Vagina (tissue), 2 donors: ENCODE results near the gene SWAP70. TPM values are rescaled to one million over a fixed set of nuclear protein-coding genes. Genes with fewer than 3 reads are reported as not detected.

Experiments used
- DNase-seq, 2 donors: peaks; one replicate each; pipeline ENCODE4 v3.0.0-alpha.2; 2017; ENCODE audit errors: extremely low spot score in 2 of 2
- H3K27ac ChIP-seq: fragments of 200-600 bp; sonication (generic); one replicate; pipeline ENCODE4 v1.5.1; 2019
- H3K27me3 ChIP-seq: fragments of 200-600 bp; sonication (generic); one replicate; pipeline ENCODE4 v1.5.1; 2019
- H3K36me3 ChIP-seq, 2 donors: fragments of 200-600 bp; sonication (generic); one replicate each; pipeline ENCODE4 v1.5.1; 2017 to 2019
- H3K4me1 ChIP-seq: fragments of 200-600 bp; sonication (generic); one replicate; pipeline ENCODE4 v1.5.1; 2019
- H3K4me3 ChIP-seq, 2 donors: fragments of 200-600 bp; sonication (generic); 1 replicate in 1 of 2; 2 replicates in 1 of 2; pipeline ENCODE4 v1.5.1; 2016 to 2019
- H3K9me3 ChIP-seq: fragments of 200-600 bp; sonication (generic); one replicate; pipeline ENCODE4 v1.5.1; 2019
- POLR2A ChIP-seq, 2 donors: fragments of 450-650 bp; IDR thresholded peaks; one replicate each; pipeline ENCODE4 v1.6.1; 2017; ENCODE audit warnings: antibody characterized with exemption in 2 of 2, mild to moderate bottlenecking in 2 of 2, moderate library complexity in 2 of 2
- POLR2AphosphoS5 ChIP-seq, 2 donors: sonication (generic); formaldehyde crosslinking; IDR thresholded peaks; one replicate each; pipeline ENCODE4 v1.9.0; 2017; ENCODE audit warnings: antibody characterized with exemption in 2 of 2, mild to moderate bottlenecking in 2 of 2, low read depth in 1 of 2; ENCODE audit not compliant: insufficient read depth in 1 of 2
- intact Hi-C: fragments of 100-400 bp; cut with DNase I; formaldehyde crosslinking; loops from one replicate; pipeline ENCODE4 v1.15.1; 2023
- total RNA-seq: library from RNA; depleted of rRNA; stranded (reverse); fragments of >200 nt; gene quantifications from one replicate; pipeline ENCODE4 v1.2.3, GENCODE V29; 2016
- TF ChIP-seq, protein P1 (sequence below), 3 experiments: fragments of 450-650 bp in 2 of 3; fragments of 200-600 bp in 1 of 3; sonication (generic) in 1 of 3; IDR thresholded peaks; one replicate each; pipeline ENCODE4 v1.5.1; 2017 to 2019; ENCODE audit warnings: antibody characterized with exemption in 3 of 3, mild to moderate bottlenecking in 2 of 3, moderate library complexity in 2 of 3

Gene SWAP70
- total RNA-seq, 1 donor from 2014 or later: 32.2 TPM

DNA sequence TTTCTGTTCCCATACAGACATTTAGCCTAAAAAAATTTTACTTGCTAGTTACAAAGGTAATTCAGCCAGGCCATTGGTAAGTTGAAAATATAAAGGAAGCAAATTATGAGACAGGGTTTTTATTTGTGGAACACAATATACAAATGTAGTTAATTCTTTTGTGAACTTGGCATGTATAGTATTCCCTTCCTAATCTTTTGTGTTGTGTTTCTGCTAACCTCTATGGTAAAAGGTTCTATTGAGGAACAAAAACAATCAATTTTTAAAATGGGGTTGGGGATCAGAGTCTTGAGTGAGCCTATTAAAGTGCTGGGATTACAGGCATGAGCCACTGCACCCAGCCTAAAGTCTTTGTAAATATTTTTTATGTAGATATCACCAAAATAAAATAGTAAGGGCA lies 14.1 kb downstream of the SWAP70 start:
- DNase-seq: no peak
- Histone ChIP-seq H3K4me3 (no peak overlapping the region), H3K27ac (no peak overlapping the region), H3K27me3 (no peaks in the 10 kb centered on the region), H3K9me3 (no peaks in the 10 kb centered on the region), H3K4me1 (peaks cover 40% of the 10 kb centered on the region), H3K36me3 (no peaks in the 10 kb centered on the region)
- intact Hi-C loops: no loop called here
- TF ChIP-seq POLR2A (IDR thresholded peaks at IDR 0.05) (no peak), POLR2AphosphoS5 (IDR thresholded peaks at IDR 0.05; ENCODE audit: insufficient read depth in 1 of 2, low read depth in 1 of 2) (no peak)
- TF ChIP-seq, protein P1, sequence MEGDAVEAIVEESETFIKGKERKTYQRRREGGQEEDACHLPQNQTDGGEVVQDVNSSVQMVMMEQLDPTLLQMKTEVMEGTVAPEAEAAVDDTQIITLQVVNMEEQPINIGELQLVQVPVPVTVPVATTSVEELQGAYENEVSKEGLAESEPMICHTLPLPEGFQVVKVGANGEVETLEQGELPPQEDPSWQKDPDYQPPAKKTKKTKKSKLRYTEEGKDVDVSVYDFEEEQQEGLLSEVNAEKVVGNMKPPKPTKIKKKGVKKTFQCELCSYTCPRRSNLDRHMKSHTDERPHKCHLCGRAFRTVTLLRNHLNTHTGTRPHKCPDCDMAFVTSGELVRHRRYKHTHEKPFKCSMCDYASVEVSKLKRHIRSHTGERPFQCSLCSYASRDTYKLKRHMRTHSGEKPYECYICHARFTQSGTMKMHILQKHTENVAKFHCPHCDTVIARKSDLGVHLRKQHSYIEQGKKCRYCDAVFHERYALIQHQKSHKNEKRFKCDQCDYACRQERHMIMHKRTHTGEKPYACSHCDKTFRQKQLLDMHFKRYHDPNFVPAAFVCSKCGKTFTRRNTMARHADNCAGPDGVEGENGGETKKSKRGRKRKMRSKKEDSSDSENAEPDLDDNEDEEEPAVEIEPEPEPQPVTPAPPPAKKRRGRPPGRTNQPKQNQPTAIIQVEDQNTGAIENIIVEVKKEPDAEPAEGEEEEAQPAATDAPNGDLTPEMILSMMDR (IDR thresholded peaks at IDR 0.05): no peak

DNA sequence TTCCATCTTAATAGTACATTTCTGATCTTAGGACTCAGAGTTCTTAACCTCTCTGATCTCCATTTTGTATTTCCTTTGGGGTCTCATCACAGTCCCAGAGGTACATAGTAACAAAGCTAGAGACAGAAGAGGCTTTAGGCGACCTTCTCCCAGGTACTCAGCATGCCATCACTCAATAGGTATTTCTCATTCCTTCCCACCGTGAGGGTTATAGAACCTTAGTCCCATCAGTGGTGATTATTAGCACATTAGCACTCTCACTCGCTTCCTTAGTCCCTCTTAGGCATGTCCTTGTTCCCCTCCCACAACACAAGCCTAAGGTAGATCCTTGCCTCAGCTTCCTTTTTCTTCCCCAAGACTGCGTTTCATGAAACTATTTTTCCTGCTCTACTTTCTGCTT lies 14.7 kb downstream of the SWAP70 start:
- H3K4me1 ChIP-seq: peaks cover 40% of the 10 kb centered on the region
- no peaks in the 10 kb centered on the region for H3K27me3 ChIP-seq
- no peak for DNase-seq
- intact Hi-C loops: no loop called here
- no peak overlapping the region for H3K27ac ChIP-seq
- H3K4me3 ChIP-seq: no peak overlapping the region
- no peaks in the 10 kb centered on the region for H3K36me3 ChIP-seq
- TF ChIP-seq POLR2AphosphoS5 (IDR thresholded peaks at IDR 0.05; ENCODE audit: insufficient read depth in 1 of 2, low read depth in 1 of 2) (no peak), POLR2A (IDR thresholded peaks at IDR 0.05) (no peak)
- TF ChIP-seq, protein P1 (IDR thresholded peaks at IDR 0.05): no peak
- H3K9me3 ChIP-seq: no peaks in the 10 kb centered on the region

DNA sequence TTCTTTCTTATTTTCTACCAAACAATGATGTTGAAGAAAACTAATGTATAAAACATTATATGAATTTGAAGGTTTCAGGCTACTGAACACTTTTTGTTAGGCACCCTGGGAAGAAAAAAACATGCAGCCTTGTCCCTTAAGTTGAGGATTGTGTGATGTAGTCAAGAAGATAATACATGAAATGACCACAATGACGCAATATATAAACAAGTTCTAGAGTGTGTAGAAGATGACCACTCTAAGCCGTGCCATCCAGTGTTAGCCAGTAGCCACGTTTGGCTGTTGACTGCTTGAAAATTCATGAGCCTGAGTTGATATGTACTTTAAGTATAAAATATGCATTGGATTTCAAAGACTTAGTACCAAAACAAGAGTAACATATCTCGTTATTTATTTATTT lies 16.2 kb downstream of the SWAP70 start:
- no peaks in the 10 kb centered on the region for H3K27me3 ChIP-seq
- intact Hi-C loops: no loop called here
- H3K9me3 ChIP-seq: no peaks in the 10 kb centered on the region
- no peak overlapping the region for H3K4me3 ChIP-seq
- no peaks in the 10 kb centered on the region for H3K36me3 ChIP-seq
- no peak for DNase-seq
- H3K27ac ChIP-seq: no peak overlapping the region
- TF ChIP-seq, protein P1 (IDR thresholded peaks at IDR 0.05): no peak
- no peak for TF ChIP-seq POLR2A (IDR thresholded peaks at IDR 0.05)
- no peak for TF ChIP-seq POLR2AphosphoS5 (IDR thresholded peaks at IDR 0.05; ENCODE audit: insufficient read depth in 1 of 2, low read depth in 1 of 2)
- peaks cover 29% of the 10 kb centered on the region for H3K4me1 ChIP-seq

DNA sequence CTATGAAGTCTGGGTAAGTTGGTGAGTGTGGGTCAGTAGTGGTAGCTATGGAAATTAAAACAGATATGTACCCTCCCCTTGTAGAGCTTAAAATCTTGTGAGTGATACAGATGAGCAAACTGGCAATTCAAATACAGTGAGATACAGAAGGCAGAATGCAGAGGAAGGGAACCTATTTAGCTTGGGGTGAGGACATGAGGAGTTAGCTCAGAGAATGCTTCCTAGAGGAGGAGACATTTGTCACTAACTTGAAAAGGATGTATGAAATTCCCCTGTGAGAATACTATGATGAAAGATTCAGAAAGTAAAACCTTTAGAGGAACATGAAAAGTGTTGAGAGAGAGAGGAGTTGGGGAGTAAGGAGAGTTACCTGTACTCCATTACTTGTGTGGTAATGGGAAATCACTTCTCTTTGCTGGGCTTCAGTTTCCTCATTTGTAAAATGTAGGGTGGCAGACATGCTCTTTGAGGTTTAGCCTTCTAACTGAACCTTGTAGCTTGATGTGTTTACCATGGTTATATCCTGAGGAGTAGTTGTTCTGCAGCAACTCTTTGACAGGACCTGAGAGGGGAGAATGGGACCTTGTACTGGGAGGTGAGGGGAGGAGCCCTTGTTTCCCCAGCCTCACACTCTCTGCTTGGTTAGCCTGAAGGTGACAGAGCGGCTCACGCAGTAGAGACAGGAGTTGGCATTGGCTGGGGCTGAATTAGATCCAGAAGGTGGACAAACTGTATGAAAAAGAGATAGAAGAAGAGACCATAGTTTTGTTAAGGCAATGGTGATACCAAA lies 17.9 kb downstream of the SWAP70 start:
- H3K27ac ChIP-seq: no peak overlapping the region
- no peak for DNase-seq
- H3K36me3 ChIP-seq: no peaks in the 10 kb centered on the region
- no peaks in the 10 kb centered on the region for H3K27me3 ChIP-seq
- intact Hi-C loops: no loop called here
- no peak for TF ChIP-seq POLR2A (IDR thresholded peaks at IDR 0.05)
- TF ChIP-seq, protein P1 (IDR thresholded peaks at IDR 0.05): no peak
- TF ChIP-seq POLR2AphosphoS5 (IDR thresholded peaks at IDR 0.05; ENCODE audit: insufficient read depth in 1 of 2, low read depth in 1 of 2): no peak
- H3K4me3 ChIP-seq: no peak overlapping the region
- H3K4me1 ChIP-seq: peaks cover 22% of the 10 kb centered on the region
- no peaks in the 10 kb centered on the region for H3K9me3 ChIP-seq
